Lower lobe of right lung (tissue), 2 donors: ENCODE data around the gene GLYR1. TPM values are rescaled to one million over a fixed set of nuclear protein-coding genes. Genes with fewer than 3 reads are reported as not detected.

Source experiments
- ATAC-seq, 2 donors: fragments of 200-7000 bp; cut with Tn5 transposase; one replicate each; pipeline ENCODE4 v1.9.1; 2020 to 2022; ENCODE audit warnings: mild to moderate bottlenecking in 2 of 2, moderate library complexity in 2 of 2
- DNase-seq: peaks from one replicate; pipeline ENCODE4 v3.0.0-alpha.2; 2020
- H3K27ac ChIP-seq: fragments of 200-600 bp; one replicate; pipeline ENCODE4 v1.8.0; 2022
- H3K27me3 ChIP-seq: fragments of 200-600 bp; one replicate; pipeline ENCODE4 v1.8.0; 2022; ENCODE audit warnings: low read depth
- H3K36me3 ChIP-seq: fragments of 200-600 bp; one replicate; pipeline ENCODE4 v1.8.0; 2022; ENCODE audit warnings: mild to moderate bottlenecking
- H3K4me1 ChIP-seq: fragments of 200-600 bp; one replicate; pipeline ENCODE4 v1.8.0; 2022
- H3K4me3 ChIP-seq: fragments of 200-600 bp; one replicate; pipeline ENCODE4 v1.8.0; 2022; ENCODE audit warnings: mild to moderate bottlenecking
- H3K9me3 ChIP-seq: fragments of 200-600 bp; one replicate; pipeline ENCODE4 v1.8.0; 2022
- CTCF ChIP-seq: fragments of 200-600 bp; IDR thresholded peaks from one replicate; pipeline ENCODE4 v1.8.0; 2022; ENCODE audit warnings: antibody characterized with exemption, mild to moderate bottlenecking
- intact Hi-C: fragments of 100-400 bp; cut with DNase I; formaldehyde crosslinking; loops from one replicate; pipeline ENCODE4 v1.11.0; 2022
- total RNA-seq: library from RNA; stranded (reverse); fragmentation: NEBNext Ultra II Directional; extraction: Animal tissue kit (Norgen Biotek cat#: 25700); gene quantifications from one replicate; pipeline ENCODE4 v1.2.1, GENCODE V29; 2021
- donor health status: DM: no; HTN: yes; CAD: no; lungs with severe emphysema.

Gene GLYR1
- total RNA-seq, 1 donor from 2014 or later = 89.3 TPM

GRCh38 chr16:4803898-4804762 is 43.0 kb downstream of the GLYR1 start:
- H3K36me3 ChIP-seq = peaks cover 47% of the 10 kb centered on the region
- H3K4me1 ChIP-seq = peaks cover 31% of the 10 kb centered on the region
- DNase-seq = no peak
- no peak overlapping the region for H3K27ac ChIP-seq
- intact Hi-C loops = no loop called here
- no peak overlapping the region for H3K4me3 ChIP-seq
- no peak for ATAC-seq
- H3K27me3 ChIP-seq = no peaks in the 10 kb centered on the region
- TF ChIP-seq CTCF = no peak
- H3K9me3 ChIP-seq = no peaks in the 10 kb centered on the region

DNA sequence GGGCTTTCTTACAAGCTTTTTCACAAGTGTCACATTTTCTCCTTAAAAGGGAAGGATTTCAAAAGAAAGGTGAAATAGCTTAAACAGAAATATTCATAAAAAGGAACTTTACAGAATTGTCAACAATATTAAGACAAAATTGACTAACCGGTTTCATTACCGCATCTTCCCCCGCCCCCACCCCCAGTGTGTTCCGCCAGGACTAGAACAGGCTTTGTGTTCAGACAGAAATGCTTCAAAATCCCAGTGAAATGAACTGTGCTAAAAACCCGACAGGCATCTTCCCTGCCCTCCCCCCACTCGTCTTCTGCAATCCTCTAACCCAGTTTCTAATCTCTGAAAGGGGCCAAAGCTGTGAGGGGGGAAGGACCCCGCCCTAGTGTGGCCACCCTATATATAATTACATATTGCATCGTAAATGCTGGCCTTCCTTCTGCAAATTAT is 43.7 kb downstream of the GLYR1 start:
- H3K4me3 ChIP-seq = peak overlapping the region; percentile 89
- intact Hi-C loops = no loop called here
- H3K27ac ChIP-seq = peak overlapping the region; percentile 85
- DNase-seq = no peak
- no peak for ATAC-seq
- H3K9me3 ChIP-seq = no peaks in the 10 kb centered on the region
- TF ChIP-seq CTCF = no peak
- H3K4me1 ChIP-seq = peaks cover 31% of the 10 kb centered on the region
- no peaks in the 10 kb centered on the region for H3K27me3 ChIP-seq
- peaks cover 43% of the 10 kb centered on the region for H3K36me3 ChIP-seq

- Histone ChIP-seq H3K27me3 (no peaks in the 10 kb centered on the region), H3K4me1 (peaks cover 31% of the 10 kb centered on the region), H3K9me3 (no peaks in the 10 kb centered on the region), H3K27ac (peak overlapping the region; percentile 85), H3K4me3 (peak overlapping the region; percentile 89), H3K36me3 (peaks cover 41% of the 10 kb centered on the region)
- peak; percentile 32 for TF ChIP-seq CTCF
- peak; percentile 94 for DNase-seq
- intact Hi-C loops = no loop called here
- peak; percentile 95 to 96 for ATAC-seq
Measured at GRCh38 chr16:4802659-4803287, 44.3 kb downstream of the GLYR1 start.

- peak within 1 kb of the TSS; percentile 85 for H3K27ac ChIP-seq
- H3K4me3 ChIP-seq = peak within 1 kb of the TSS; percentile 89
- H3K36me3 ChIP-seq = peaks cover 41% of the 10 kb centered on the region
- intact Hi-C loops = no loop called here
- ATAC-seq (peak; percentile 84), DNase-seq (peak; percentile 96)
- peaks cover 31% of the 10 kb centered on the region for H3K4me1 ChIP-seq
- TF ChIP-seq CTCF = no peak
- no peaks in the 10 kb centered on the region for H3K9me3 ChIP-seq
- no peaks in the 10 kb centered on the region for H3K27me3 ChIP-seq
Measured at GRCh38 chr16:4801962-4802658, 45.0 kb downstream of the GLYR1 start, which contains the start of gene ROGDI. ROGDI (minus strand) TSS chr16:4802633; CDS start chr16:4802571, 62 bp downstream.
